ENCODE results near the gene OR2G2. TPM values are rescaled to one million over a fixed set of nuclear protein-coding genes. Genes with fewer than 3 reads are reported as not detected.

Gene OR2G2
- polyA plus RNA-seq, 1 of the 3 experiments (the other 2 are of a cell fraction), result not detected

DNA sequence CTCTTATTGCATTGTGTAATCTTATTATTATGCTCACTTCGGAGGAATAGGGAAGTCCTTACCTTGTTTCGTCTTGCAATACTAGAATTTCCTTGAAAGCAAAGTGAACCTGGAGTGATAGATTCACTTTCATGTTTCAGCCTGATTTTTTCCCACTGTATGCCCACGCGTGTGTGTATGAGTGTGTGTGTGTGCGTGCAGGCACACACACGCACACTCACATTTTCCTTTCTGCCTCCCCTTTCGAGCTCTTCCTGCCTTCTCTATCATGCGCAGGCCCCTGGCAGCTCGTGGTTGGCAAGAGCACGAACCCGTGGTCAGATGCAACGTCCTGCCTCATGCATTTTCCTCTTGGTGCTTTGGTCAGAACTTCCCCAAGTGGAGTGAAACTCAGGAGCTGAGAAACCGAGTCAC is 39.4 kb upstream of the OR2G2 start, which contains the start of gene GCSAML:
Gene GCSAML, plus strand, starts transcription at position 366 of the 414 bp plus-strand sequence. CDS start 58 bp downstream, outside the sequence.
- Histone ChIP-seq H3K9me3 (no peaks in the 10 kb centered on the region), H3K27ac (ENCODE audit: low read depth in 2 of 2, low read length in 1 of 2) (no peak within 1 kb of the TSS), H3F3A (replicated peaks; ENCODE audit: insufficient read depth) (no peaks in the 10 kb centered on the region), H2AFZ (ENCODE audit: low read depth) (no peak within 1 kb of the TSS), H3K27me3 (ENCODE audit: insufficient read depth) (no peaks in the 10 kb centered on the region), H4K20me1 (ENCODE audit: insufficient read depth) (no peaks in the 10 kb centered on the region), H3K4me1 (ENCODE audit: control insufficient read depth in 1 of 2, insufficient read depth in 2 of 2, low read depth in 1 of 2, low read length in 1 of 2) (no peaks in the 10 kb centered on the region), H3K79me2 (ENCODE audit: insufficient read depth) (no peaks in the 10 kb centered on the region), H3K4me3 (ENCODE audit: low read depth in 2 of 2, low read length in 1 of 2) (no peak within 1 kb of the TSS), H3K36me3 (replicated peaks in 1 of 2; ENCODE audit: control insufficient read depth in 1 of 2, insufficient read depth in 2 of 2, low read length in 1 of 2) (no peaks in the 10 kb centered on the region), H3K9ac (no peak within 1 kb of the TSS), H3K4me2 (no peak within 1 kb of the TSS), H3K9me2 (no peaks in the 10 kb centered on the region)
- TF ChIP-seq CHD2 (IDR thresholded peaks at IDR 0.05; ENCODE audit: low read length, partially characterized antibody) (no peak), POLR2AphosphoS5 (IDR thresholded peaks at IDR 0.05; ENCODE audit: low read depth, low read length) (no peak), FOSL2 (IDR thresholded peaks at IDR 0.05; ENCODE audit: borderline replicate concordance, low read depth) (no peak), NRF1 (IDR thresholded peaks at IDR 0.05; ENCODE audit: low read depth, low read length) (no peak), SIN3A (IDR thresholded peaks at IDR 0.05; ENCODE audit: borderline replicate concordance, low read depth, low read length) (no peak)
- TF ChIP-seq, protein P1, sequence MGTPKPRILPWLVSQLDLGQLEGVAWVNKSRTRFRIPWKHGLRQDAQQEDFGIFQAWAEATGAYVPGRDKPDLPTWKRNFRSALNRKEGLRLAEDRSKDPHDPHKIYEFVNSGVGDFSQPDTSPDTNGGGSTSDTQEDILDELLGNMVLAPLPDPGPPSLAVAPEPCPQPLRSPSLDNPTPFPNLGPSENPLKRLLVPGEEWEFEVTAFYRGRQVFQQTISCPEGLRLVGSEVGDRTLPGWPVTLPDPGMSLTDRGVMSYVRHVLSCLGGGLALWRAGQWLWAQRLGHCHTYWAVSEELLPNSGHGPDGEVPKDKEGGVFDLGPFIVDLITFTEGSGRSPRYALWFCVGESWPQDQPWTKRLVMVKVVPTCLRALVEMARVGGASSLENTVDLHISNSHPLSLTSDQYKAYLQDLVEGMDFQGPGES (IDR thresholded peaks at IDR 0.05; ENCODE audit: low read depth, low read length), result no peak
- WGBS (ENCODE audit: low lambda C conversion rate), result 22% methylated on average over 13 of the region's 13 CpGs
- POLR2A ChIA-PET, result no interaction called here
- CTCF ChIA-PET, result no interaction called here
- DNase-seq, result no peak

- H3K27me3 ChIP-seq (ENCODE audit: insufficient read depth), result no peaks in the 10 kb centered on the region
- H3K9me3 ChIP-seq, result no peaks in the 10 kb centered on the region
- H3K79me2 ChIP-seq (ENCODE audit: insufficient read depth), result no peaks in the 10 kb centered on the region
- no peaks in the 10 kb centered on the region for H3F3A ChIP-seq (replicated peaks; ENCODE audit: insufficient read depth)
- H3K27ac ChIP-seq (ENCODE audit: low read depth in 2 of 2, low read length in 1 of 2), result peak overlapping the region in 1 of 2 experiments; percentile 66; a peak in 2 of 4 replicates
- H3K9me2 ChIP-seq, result no peaks in the 10 kb centered on the region
- peak overlapping the region; percentile 45; the same call in 1 of the 2 replicates for H3K4me2 ChIP-seq
- no peak overlapping the region for H3K4me3 ChIP-seq (ENCODE audit: low read depth in 2 of 2, low read length in 1 of 2)
- ChIA-PET CTCF (no interaction called here), POLR2A (no interaction called here)
- H2AFZ ChIP-seq (ENCODE audit: low read depth), result no peak overlapping the region
- WGBS (ENCODE audit: low lambda C conversion rate), result 0% methylated on average over 1 of the region's 1 CpG
- H4K20me1 ChIP-seq (ENCODE audit: insufficient read depth), result no peaks in the 10 kb centered on the region
- no peak for TF ChIP-seq ELF1 (IDR thresholded peaks at IDR 0.05)
- no peak for TF ChIP-seq FOXM1 (IDR thresholded peaks at IDR 0.05; ENCODE audit: low read depth)
- 0 out of 2 replicates have a peak, but pooled peaks have one; percentile 38 for TF ChIP-seq JUND (IDR thresholded peaks at IDR 0.05)
- no peak for TF ChIP-seq SMC3 (IDR thresholded peaks at IDR 0.05; ENCODE audit: low read depth, low read length)
- TF ChIP-seq RXRA (IDR thresholded peaks at IDR 0.05; ENCODE audit: borderline replicate concordance, low read depth), result peak; percentile 20; the same call in 1 of the 2 replicates
- TF ChIP-seq POLR2AphosphoS5 (IDR thresholded peaks at IDR 0.05; ENCODE audit: low read depth, low read length), result no peak
- no peak for TF ChIP-seq CTCF (IDR thresholded peaks at IDR 0.05)
- TF ChIP-seq EP300 (IDR thresholded peaks at IDR 0.05; ENCODE audit: borderline replicate concordance in 1 of 2, low read depth in 1 of 2, low read length in 1 of 2), result 0 out of 4 replicates have a peak, but pooled peaks of 1 of the 2 experiments have one; percentile 26
- no peak for TF ChIP-seq NFIC (IDR thresholded peaks at IDR 0.05; ENCODE audit: borderline replicate concordance)
- peak; percentile 19; the same call in 1 of the 2 replicates for TF ChIP-seq FOSL2 (IDR thresholded peaks at IDR 0.05; ENCODE audit: borderline replicate concordance, low read depth)
- TF ChIP-seq FOXJ3 (CRISPR knock-in tag; IDR thresholded peaks at IDR 0.05), result no peak
- TF ChIP-seq CHD2 (IDR thresholded peaks at IDR 0.05; ENCODE audit: low read length, partially characterized antibody), result no peak
- no peak for TF ChIP-seq GABPA (IDR thresholded peaks at IDR 0.05; ENCODE audit: low read depth)
- TF ChIP-seq TCF12 (IDR thresholded peaks at IDR 0.05), result peak; percentile 38
- no peak for TF ChIP-seq TAF1 (IDR thresholded peaks at IDR 0.05; ENCODE audit: borderline replicate concordance, low read depth, low read length)
- no peaks in the 10 kb centered on the region for H3K36me3 ChIP-seq (replicated peaks in 1 of 2; ENCODE audit: control insufficient read depth in 1 of 2, insufficient read depth in 2 of 2, low read length in 1 of 2)
- H3K9ac ChIP-seq, result no peak overlapping the region
- no peaks in the 10 kb centered on the region for H3K4me1 ChIP-seq (ENCODE audit: control insufficient read depth in 1 of 2, insufficient read depth in 2 of 2, low read depth in 1 of 2, low read length in 1 of 2)
- no peak for DNase-seq
These were observed 36.4 kb upstream of the OR2G2 start for GRCh38 chr1:247551721-247552120.

All from SK-N-SH (cell line).